ENCODE results near the gene TTC32.
"Not testable (repeated sequence)": the region's sequence is repeated elsewhere in the genome, so short reads cannot be mapped to it uniquely, and the experiment has no call there.

TTC32 gene

GRCh38 chr2:19898592-19899329, 3.0 kb downstream of the TTC32 start:
- DNase-seq = no peak

- DNase-seq = no peak
Observed at GRCh38 chr2:19897623-19898245, 4.0 kb downstream of the TTC32 start.

DNA sequence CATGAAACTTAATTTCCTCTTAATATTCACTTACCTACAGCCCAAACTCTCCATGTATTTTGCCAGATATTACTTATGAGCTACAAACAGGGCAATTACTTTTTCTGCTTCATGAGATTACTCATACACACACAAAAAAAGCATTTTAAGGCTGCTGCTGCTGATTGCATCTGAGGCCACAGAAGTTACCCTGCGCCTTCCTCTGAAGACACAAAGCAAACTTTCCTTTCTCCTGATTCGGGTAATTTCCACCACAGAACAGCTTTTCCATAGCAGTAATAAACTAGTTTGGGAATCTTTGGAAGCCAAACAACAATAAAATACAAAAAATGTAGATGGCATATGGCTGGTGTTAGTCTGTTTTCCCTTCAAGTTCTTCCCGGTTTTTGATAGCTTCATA, 6.2 kb downstream of the TTC32 start:
- no peak for DNase-seq

- no peak for DNase-seq
Observed at GRCh38 chr2:19894134-19894792, 7.5 kb downstream of the TTC32 start.

- DNase-seq = no peak
Observed at GRCh38 chr2:19893520-19894133, 8.2 kb downstream of the TTC32 start.

GRCh38 chr2:19891971-19892370, 9.8 kb downstream of the TTC32 start:
- not testable (repeated sequence) for DNase-seq

DNA sequence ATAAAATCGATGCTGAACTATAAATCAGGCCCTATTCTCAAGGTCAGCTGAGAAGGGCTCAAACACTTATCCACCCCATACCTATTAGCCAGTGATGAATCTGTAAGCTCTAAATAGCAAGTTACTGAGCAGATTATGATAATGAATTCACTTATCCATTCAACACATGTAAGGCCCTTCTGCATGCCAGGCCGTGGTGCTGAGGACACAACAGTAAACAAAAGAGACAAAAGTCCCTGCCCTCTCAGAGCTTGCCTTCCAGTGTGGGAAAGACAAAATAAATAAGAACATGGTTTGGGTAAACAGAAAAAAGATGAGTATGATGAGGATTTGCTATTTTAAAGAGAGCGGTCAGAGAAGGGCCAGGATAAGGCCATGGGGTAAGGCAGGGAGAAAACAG, 11.7 kb downstream of the TTC32 start:
- no peak for DNase-seq

- DNase-seq = no peak
Observed at GRCh38 chr2:19888831-19889230, 13.0 kb downstream of the TTC32 start.

GRCh38 chr2:19887510-19887909, 14.3 kb downstream of the TTC32 start:
- no peak for DNase-seq

- DNase-seq = no peak
Observed at GRCh38 chr2:19886261-19886660, 15.5 kb downstream of the TTC32 start.

DNA sequence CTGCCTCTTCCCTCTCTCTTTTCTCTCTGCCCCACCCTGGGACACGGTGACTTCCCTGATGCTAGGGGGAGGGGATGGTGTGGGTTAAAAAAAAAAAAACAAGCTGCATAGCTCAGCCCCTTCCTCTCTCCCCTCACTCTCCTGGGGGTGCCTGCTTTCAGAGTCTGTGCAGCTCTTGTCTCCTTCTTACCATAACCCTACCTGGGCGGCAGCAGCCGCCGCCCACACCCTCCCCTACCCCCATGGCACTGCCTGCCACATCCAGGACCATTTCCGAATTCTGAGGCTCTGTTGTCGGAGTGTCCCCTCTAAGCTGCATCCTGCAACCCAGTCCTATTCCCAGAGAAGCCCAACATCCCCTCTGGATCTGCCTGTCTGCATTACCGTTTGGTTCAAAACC, 16.0 kb downstream of the TTC32 start:
- DNase-seq = no peak

DNA sequence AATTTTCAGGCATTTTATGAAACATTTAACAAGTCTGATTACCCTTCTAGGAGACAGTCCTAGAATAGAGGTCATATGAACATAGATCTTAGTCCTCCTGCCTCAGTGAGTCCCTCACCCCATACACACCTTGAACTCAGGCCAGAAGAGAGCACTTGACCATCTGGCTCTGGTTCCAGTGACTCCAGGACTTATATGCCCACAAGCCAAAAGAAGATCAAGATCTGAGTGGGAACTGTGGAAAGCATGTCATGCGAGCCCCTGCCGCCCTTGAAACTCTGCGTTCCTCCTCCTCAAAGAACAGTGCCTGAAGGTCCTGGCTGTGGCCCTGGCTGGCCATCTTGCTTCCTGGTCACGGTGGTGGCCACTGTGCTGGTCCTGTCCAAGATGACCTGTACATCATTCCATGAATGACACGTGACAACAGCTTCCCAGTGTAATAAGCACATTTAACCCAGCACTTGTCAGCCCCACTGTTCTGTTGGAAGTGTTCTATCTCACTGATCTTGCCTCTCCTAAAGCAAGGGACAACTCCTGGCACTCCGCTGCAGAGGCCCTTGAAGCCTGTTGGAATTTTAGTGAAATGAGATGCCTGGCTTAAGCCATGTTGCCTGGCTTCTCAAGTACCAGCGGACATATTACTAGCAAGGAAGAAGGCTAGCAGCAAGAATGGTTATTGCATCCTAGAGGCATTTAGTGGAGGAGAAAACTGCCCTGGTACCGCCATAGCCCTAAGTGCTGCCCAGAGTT, 17.6 kb downstream of the TTC32 start:
- DNase-seq = no peak

GRCh38 chr2:19883486-19883885, 18.3 kb downstream of the TTC32 start:
- DNase-seq = no peak

- DNase-seq = no peak
Observed at GRCh38 chr2:19882286-19882685, 19.5 kb downstream of the TTC32 start.

DNA sequence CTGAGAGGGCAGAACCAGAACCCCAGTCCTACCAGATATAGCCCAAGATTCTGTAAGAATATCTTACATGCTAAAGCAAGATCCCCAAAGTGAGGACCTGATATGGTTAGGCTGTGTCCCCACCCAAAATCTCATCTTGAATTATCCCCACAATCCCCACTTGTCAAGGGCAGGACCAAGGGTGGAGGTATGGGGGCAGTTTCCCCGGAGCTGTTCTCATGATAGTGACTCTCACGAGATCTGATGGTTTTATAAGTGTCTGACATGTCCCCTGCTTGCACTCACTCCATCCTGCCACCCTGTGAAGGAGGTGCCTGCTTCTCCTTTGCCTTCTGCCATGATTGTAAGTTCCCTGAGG, 19.9 kb downstream of the TTC32 start:
- no peak for DNase-seq

DNA sequence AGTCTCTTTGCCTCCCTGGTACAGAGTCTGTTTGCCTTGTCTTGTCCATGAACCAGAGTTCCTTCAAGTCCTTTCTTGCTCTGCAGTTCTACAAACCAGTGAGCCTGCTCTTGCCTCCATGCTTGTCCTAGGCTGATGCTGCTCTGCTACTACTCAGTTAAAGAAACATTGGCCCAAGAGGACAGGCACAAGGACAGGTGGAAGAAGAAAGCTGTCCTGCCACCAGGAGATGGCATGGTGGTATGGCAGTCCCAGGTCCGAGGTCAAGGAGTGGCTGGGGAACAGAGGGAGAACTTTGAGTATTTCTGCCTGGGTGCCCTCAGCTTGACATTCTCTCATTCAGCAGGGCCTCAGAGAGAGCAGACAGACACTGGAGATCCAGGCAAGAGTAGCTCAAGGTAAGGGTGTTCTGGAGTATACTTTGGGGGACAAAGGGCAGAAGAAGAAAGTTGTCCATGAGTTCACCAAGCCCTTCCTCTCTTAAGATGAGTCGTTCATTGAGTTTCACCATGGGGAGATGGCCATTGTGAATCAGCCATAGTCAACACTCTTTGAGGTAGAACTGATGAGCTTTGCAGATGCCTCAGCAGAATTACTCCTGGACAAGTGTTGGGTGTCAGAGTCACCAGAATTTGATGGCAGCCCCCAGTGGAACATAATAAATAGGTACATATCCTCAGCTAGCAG, 20.4 kb downstream of the TTC32 start:
- no peak for DNase-seq

- DNase-seq = not testable (repeated sequence)
Observed at GRCh38 chr2:19880191-19880590, 21.6 kb downstream of the TTC32 start.

DNA sequence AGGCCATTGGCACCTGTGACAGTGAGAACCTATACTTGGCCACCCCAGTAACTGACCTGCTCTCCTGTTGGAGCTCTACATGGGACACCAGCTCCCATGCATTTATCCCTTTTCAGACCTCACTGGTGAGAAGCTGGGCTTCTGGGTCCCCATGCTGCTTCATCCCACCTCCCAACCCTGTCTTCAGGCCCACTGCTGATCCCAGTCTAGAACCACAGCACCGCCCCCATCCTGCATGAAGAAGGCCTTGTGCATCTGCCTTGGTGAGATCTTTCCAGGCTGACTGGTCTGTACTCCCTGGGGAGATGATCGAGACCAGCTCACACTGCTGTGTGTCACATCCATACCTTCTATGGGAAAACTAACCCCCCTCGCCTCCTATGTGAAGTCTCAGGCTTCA, 22.7 kb downstream of the TTC32 start:
- DNase-seq = no peak

- no peak for DNase-seq
Observed at GRCh38 chr2:19878268-19879046, 23.3 kb downstream of the TTC32 start.

GRCh38 chr2:19876751-19877150, 25.0 kb downstream of the TTC32 start:
- DNase-seq = no peak

DNA sequence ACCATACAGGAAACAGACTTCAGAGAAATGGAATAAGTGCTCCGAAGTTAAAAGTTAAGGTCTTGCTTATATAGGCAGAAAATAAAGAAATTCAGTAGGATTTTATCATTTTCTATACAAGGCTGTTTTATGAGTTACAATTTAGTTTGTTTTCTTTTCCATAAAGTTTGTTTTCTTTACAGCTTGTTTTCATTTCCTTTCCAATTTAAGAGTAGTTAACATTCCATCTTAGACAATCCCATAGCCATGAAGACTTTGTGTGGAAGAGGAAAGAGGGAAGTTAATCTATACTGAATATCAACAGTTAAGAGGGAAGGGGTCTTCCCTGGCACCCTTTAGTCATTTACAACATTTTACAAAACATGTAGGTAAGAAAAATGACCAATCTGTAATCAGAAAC, 26.5 kb downstream of the TTC32 start:
- no peak for DNase-seq

- DNase-seq = no peak
Observed at GRCh38 chr2:19874726-19875125, 27.1 kb downstream of the TTC32 start.

All from midbrain (tissue), 1 donor.